Stomach smooth muscle (tissue), 2 donors: Measurements from ENCODE around the gene AGPAT3.

Experiments used
- H3K27ac ChIP-seq: one replicate; pipeline ENCODE4 v1.7.0; 2013; ENCODE audit warnings: mild to moderate bottlenecking, low read length, inconsistent platforms
- H3K27me3 ChIP-seq, 2 donors: one replicate each; pipeline ENCODE4 v1.7.0; 2013; ENCODE audit warnings: low read length in 2 of 2; ENCODE audit not compliant: insufficient read depth in 2 of 2, control insufficient read depth in 1 of 2
- H3K36me3 ChIP-seq, 2 donors: one replicate each; pipeline ENCODE4 v1.7.0; 2013; ENCODE audit warnings: low read length in 2 of 2; ENCODE audit not compliant: control insufficient read depth in 2 of 2, insufficient read depth in 2 of 2
- H3K4me1 ChIP-seq: one replicate; pipeline ENCODE4 v1.7.0; 2013; ENCODE audit warnings: low read length; ENCODE audit not compliant: control insufficient read depth, insufficient read depth
- H3K4me3 ChIP-seq, 2 donors: one replicate each; pipeline ENCODE4 v1.7.0; 2013; ENCODE audit warnings: low read length in 2 of 2
- H3K9ac ChIP-seq, 2 donors: one replicate each; pipeline ENCODE4 v1.7.0; 2013; ENCODE audit warnings: low read length in 2 of 2, mild to moderate bottlenecking in 1 of 2
- H3K9me3 ChIP-seq, 2 donors: one replicate each; pipeline ENCODE4 v1.7.0; 2013; ENCODE audit warnings: low read length in 2 of 2; ENCODE audit not compliant: control insufficient read depth in 2 of 2
- donor health status: healthy.
- donor health status: Pancreatic carcinoma.

AGPAT3 gene

DNA sequence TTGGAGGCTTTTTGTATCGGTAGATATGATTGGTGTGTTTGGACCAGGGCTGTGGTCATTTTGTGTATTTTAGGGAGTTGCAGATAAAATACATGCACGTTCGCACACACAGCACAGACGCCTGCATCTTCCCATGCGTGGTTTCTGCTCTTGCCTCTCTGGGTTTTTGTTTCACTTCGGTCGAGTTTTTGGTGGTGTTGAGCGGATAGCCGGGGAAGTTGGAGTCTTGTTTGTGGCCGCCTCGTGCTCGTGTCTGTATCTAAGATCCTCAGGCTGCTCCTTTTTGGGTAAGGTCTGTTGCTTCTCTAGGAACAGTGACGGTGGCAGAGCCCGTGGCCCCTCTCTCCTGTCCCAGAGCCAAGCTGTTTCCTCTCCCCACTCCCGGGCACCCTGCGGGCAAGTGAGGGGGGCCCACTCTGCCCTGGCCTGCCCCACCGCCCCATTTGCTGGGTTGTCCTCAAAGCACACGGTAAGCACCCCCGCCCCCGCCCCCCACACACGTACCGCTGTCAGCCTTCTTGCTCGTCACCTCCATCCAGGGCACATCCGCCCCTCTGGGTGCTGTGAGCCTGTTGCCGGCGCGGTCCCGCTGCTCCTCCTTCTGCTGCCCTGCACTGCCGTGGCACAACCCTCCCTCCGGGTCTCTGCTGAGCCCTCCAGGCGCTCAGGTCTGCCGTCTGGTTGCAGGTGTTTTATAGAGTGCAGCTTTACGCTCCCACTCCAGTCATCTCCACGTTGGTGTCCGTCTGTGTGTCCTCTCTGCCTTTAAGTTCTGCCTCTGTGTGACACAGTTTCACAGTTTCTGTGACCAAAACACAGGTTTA lies 51.9 kb downstream of the AGPAT3 start:
- Histone ChIP-seq H3K4me1 (peaks cover 10% of the 10 kb centered on the region), H3K9ac (peak overlapping the region; percentile 22 to 36), H3K27ac (no peak overlapping the region), H3K4me3 (peak overlapping the region; percentile 59 to 68), H3K27me3 (no peaks in the 10 kb centered on the region), H3K36me3 (no peaks in the 10 kb centered on the region), H3K9me3 (no peaks in the 10 kb centered on the region)

GRCh38 chr21:43917515-43918384 lies 52.7 kb downstream of the AGPAT3 start:
- Histone ChIP-seq H3K4me3 (peak overlapping the region in 1 of 2 donors; percentile 68), H3K27me3 (no peaks in the 10 kb centered on the region), H3K27ac (no peak overlapping the region), H3K36me3 (no peaks in the 10 kb centered on the region), H3K9ac (peak overlapping the region in 1 of 2 donors; percentile 19), H3K9me3 (no peaks in the 10 kb centered on the region), H3K4me1 (peaks cover 18% of the 10 kb centered on the region)

DNA sequence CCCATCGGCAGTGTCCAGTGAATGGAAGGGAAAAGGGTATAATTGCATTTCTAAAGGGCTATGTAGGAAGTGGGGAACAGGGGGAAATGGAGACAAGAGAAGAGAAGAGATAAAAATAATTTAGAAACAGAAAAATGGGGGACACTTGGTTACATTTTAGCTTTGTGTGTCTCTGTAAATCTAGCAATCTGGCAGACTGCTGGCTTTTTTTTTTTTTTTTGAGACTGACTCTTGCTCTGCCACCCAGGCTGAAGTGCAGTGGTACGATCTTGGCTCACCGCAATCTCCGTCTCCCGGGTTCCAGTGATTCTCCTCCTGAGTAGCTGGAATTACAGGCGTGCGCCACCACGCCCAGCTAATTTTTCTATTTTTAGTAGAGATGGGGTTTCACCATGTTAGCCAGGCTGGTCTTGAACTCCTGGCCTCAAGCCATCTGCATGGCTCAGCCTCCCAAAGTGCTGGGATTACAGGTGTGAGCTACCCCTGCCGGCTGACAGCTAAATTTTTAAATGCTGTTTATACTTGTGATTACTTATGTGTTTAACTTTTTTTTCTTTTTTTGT lies 53.4 kb downstream of the AGPAT3 start:
- Histone ChIP-seq H3K9me3 (no peaks in the 10 kb centered on the region), H3K9ac (no peak overlapping the region), H3K27me3 (no peaks in the 10 kb centered on the region), H3K27ac (no peak overlapping the region), H3K4me3 (no peak overlapping the region), H3K4me1 (peaks cover 25% of the 10 kb centered on the region), H3K36me3 (no peaks in the 10 kb centered on the region)

GRCh38 chr21:43919283-43919682 lies 54.3 kb downstream of the AGPAT3 start:
- Histone ChIP-seq H3K9me3 (no peaks in the 10 kb centered on the region), H3K9ac (no peak overlapping the region), H3K27me3 (no peaks in the 10 kb centered on the region), H3K4me3 (no peak overlapping the region), H3K4me1 (peaks cover 30% of the 10 kb centered on the region), H3K27ac (no peak overlapping the region), H3K36me3 (peaks cover 0 to under 1% of the 10 kb centered on the region in 2 donors)

GRCh38 chr21:43919871-43920801 lies 55.1 kb downstream of the AGPAT3 start:
- H3K9ac ChIP-seq = no peak overlapping the region
- H3K9me3 ChIP-seq = no peaks in the 10 kb centered on the region
- H3K27ac ChIP-seq = no peak overlapping the region
- H3K36me3 ChIP-seq = peaks cover 2 to 3% of the 10 kb centered on the region in 2 donors
- no peak overlapping the region for H3K4me3 ChIP-seq
- H3K4me1 ChIP-seq = peaks cover 34% of the 10 kb centered on the region
- H3K27me3 ChIP-seq = no peaks in the 10 kb centered on the region

GRCh38 chr21:43921571-43921978 lies 56.6 kb downstream of the AGPAT3 start:
- peaks cover 34% of the 10 kb centered on the region for H3K4me1 ChIP-seq
- H3K27me3 ChIP-seq = no peaks in the 10 kb centered on the region
- H3K36me3 ChIP-seq = peaks cover 7 to 9% of the 10 kb centered on the region in 2 donors

GRCh38 chr21:43921979-43922945 lies 57.2 kb downstream of the AGPAT3 start:
- no peaks in the 10 kb centered on the region for H3K9me3 ChIP-seq

More at GRCh38 chr21:43921571-43921978, 56.6 kb downstream of the AGPAT3 start:
- Histone ChIP-seq H3K9me3 (no peaks in the 10 kb centered on the region), H3K27ac (no peak overlapping the region), H3K9ac (no peak overlapping the region), H3K4me3 (no peak overlapping the region)

GRCh38 chr21:43922949-43923348 lies 57.9 kb downstream of the AGPAT3 start:
- H3K36me3 ChIP-seq = peaks cover 9% of the 10 kb centered on the region in 2 donors
- H3K27ac ChIP-seq = peak overlapping the region; percentile 60
- no peak overlapping the region for H3K4me3 ChIP-seq
- H3K4me1 ChIP-seq = peaks cover 28% of the 10 kb centered on the region
- H3K9ac ChIP-seq = peak overlapping the region in 1 of 2 donors; percentile 15
- H3K9me3 ChIP-seq = no peaks in the 10 kb centered on the region
- no peaks in the 10 kb centered on the region for H3K27me3 ChIP-seq

More at GRCh38 chr21:43921979-43922945, 57.2 kb downstream of the AGPAT3 start:
- Histone ChIP-seq H3K27me3 (no peaks in the 10 kb centered on the region), H3K4me1 (peaks cover 31% of the 10 kb centered on the region), H3K36me3 (peaks cover 7 to 9% of the 10 kb centered on the region in 2 donors), H3K4me3 (no peak overlapping the region), H3K9ac (no peak overlapping the region), H3K27ac (peak overlapping the region; percentile 60)

DNA sequence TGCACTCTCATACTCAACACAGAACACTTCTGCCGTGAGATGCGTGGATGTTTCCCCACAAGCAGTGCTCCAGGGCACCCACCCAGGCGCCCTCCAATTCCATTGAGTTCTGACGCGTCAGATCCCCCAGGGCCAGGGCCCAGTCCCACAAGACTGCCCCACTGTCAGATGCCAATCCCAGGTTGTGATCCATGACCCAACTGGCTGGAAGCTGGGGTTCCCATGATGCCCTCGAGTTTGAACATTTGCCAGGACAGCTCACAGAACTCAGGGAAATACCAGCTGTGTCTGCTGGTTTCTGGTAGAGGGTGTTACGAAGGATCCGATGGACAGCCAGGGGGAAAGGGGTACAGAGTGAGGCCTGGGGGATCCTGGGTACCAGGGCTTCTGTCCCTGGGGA lies 58.4 kb downstream of the AGPAT3 start:
- no peak overlapping the region for H3K4me3 ChIP-seq
- H3K27ac ChIP-seq = peak overlapping the region; percentile 60
- H3K9me3 ChIP-seq = no peaks in the 10 kb centered on the region
- H3K36me3 ChIP-seq = peaks cover 9 to 13% of the 10 kb centered on the region in 2 donors
- H3K4me1 ChIP-seq = peaks cover 31% of the 10 kb centered on the region
- H3K9ac ChIP-seq = peak overlapping the region in 1 of 2 donors; percentile 15
- H3K27me3 ChIP-seq = no peaks in the 10 kb centered on the region
